ENCODE data around the gene BABAM1.

The BABAM1 gene

GRCh38 chr19:17266975-17267788, at the start of gene BABAM1:
TSS of gene BABAM1 (plus strand) at chr19:17267443. CDS start at chr19:17268807, 1,364 bp downstream.
- peak; percentile 80 for DNase-seq (ENCODE audit: low read depth)

DNA sequence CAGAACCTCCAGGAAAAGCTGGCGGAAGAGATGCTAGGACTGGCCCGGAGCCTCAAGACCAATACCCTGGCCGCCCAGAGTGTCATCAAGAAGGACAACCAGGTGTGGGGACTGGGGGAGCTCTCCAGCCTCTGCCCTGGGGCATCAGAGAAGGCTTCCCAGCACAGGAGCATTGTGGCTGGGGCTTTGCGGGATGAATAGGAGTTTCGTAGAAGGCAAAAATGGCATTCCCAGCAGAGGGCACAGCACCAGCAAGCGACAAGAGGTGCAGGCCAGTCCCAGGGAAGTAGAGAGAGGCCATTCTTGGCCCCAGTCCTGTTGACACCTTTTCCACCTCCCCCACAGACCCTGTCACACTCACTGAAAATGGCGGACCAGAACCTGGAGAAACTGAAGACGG, 48.0 kb upstream of the BABAM1 start:
- DNase-seq (ENCODE audit: low read depth) = no peak

DNA sequence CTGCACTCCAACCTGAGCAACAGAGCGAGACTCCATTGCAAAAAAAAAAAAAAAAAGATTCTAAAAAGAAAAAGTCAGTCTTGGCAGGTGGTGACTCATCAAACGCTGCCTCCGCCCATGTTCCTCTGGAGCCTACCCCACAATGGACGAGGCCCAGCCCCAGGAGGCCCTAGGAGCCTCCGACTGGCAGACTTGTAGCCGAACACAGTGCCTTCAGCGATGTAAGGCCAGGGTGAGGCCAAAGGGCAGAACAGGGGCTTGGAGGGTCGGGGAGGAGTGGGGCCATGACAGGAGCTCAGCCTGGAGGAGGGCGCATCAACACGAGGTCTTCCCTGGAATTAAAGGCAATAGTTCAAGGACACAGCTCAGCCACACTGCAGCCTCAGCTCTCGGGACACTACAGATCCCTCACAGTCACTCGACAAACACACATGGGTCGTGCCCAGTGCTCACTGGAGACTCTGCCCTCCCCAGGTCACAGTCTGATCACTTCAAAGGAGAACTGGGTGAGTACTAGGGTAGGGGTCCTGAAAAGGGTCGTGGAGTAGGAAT, 47.0 kb upstream of the BABAM1 start:
- DNase-seq (ENCODE audit: low read depth) = no peak

- DNase-seq (ENCODE audit: low read depth) = no peak
Observed at GRCh38 chr19:17225053-17225452, 42.2 kb upstream of the BABAM1 start.

DNA sequence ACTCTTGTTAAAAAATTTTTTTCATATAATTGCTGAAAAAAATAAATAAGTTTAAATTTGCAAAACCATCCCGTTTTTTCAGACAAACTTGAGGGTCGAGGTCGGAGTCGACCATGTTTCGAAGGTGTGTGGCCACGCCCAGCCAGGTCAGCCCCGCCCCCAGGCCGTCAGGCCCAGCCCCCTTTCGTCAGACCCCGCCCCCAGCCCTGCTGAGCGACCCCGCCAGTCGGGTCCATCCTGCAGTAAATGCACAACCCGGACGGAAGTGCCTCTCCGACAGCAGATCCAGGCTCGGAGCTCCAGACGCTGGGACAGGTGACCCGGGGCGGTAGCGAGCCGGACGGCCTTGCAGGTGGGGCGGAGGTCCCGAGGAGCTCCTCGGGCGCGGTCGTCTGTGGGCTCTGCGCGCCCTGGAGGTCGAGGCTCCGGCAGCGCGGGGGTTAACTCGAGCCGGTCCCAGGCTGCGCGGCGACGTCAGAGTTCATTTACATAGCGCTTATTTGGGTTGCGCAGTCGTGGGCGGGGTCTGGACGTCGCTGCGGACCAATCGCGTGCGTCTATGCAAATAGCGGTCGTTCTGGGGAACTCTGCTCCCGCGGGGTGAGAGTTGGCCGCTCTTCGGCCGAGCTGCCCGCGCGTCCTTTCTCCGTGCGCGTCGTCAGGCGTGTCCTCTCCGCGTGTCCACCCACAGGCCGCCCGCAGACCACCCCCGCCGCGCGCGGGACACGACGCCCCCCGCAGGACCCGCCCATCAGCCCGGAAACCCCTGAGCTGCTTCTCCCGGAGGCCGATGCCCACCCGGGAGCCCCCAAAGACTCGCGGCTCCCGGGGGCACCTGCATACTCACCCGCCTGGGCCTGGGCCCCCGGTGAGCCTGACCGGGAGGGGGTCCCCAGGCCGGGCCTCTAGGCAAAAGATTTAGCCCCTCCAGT, 41.0 kb upstream of the BABAM1 start, which contains the start of gene OCEL1:
Gene OCEL1 (plus strand): TSS at position 225 of the 932 bp plus-strand sequence. CDS start 22 bp downstream, at position 247.
- DNase-seq (ENCODE audit: low read depth) = peak; percentile 92

DNA sequence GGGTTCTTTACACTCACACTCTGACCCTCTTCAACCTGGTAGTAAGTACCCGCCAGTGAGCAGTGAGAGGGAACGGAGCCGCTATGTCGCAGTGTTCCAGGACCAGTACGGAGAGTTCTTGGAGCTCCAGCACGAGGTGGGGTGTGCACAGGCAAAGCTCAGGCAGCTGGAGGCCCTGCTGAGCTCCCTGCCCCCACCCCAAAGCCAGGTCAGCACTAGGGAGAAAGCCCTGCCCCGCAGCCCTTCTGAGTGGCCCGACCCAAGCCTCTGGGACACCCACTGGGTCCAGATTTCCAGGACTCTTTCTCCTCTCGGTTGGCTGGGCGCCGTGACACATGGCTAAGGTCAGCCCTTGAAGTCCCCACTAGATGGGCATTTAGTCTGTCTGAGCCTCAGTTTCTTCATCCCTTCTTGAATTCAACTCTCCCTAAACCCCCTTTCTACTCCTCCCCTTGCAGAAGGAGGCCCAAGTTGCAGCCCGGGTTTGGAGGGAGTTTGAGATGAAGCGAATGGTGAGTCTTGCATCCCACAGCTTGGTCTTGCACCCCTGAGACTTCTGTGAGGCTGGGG, 39.4 kb upstream of the BABAM1 start:
- no peak for DNase-seq (ENCODE audit: low read depth)

- DNase-seq (ENCODE audit: low read depth) = no peak
Observed at GRCh38 chr19:17229890-17230289, 37.4 kb upstream of the BABAM1 start.

- DNase-seq (ENCODE audit: low read depth) = no peak
Observed at GRCh38 chr19:17232258-17232657, 35.0 kb upstream of the BABAM1 start.

DNA sequence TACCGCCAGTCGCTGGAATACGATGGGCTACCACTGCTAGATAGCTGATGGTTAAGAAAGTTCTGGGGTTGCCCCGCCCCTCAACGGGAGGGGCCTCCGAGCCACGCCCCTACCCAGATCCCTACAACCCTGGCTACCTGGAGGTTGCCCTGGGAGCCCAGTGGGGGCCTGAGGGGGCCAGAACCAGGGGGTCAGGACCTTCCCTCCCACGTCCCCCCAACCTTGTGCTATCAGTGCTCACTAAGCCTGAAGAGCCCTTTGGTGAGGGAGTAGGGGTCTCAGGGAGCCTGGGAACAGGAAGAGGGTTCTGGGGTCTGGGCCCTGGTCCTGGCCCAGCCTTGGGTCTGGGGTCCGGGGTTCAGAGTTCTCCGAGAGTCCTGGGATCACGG, 32.3 kb upstream of the BABAM1 start:
- DNase-seq (ENCODE audit: low read depth) = peak; percentile 33

DNA sequence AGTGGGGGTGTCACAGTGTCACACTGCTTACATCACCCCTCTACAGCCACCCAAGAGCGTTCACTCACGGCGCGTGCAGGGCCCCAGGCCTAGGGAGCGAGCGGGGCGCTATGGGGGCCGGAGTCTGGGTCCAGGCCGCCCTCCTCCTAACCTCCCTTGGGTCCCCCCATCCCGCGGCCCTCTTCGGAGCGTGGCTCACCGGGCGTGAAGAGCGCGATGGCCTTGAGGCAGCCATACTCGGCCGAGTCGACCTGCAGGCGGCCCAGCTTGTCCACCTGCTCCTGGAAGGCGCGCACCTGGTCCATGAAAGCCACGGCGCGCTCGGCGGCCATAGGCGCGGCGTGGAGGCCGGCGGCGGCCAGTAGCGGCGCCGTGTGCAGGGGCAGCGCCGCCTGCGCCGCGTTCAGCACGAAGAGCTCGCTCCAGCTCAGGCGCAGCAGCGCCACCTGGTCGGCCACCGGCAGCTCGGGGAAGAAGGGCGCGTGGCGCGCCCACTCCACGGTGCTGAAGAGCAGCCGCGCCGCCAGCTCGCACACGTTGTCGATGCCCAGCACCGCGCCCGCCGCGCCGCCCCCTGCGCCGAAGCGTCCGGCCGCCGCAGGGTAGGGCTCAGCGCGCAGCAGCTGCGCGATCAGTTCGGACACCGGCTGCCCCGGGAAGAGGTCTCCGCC, 31.8 kb upstream of the BABAM1 start:
- DNase-seq (ENCODE audit: low read depth) = peak; percentile 65

- DNase-seq (ENCODE audit: low read depth) = no peak
Observed at GRCh38 chr19:17235971-17236777, 31.1 kb upstream of the BABAM1 start.

DNA sequence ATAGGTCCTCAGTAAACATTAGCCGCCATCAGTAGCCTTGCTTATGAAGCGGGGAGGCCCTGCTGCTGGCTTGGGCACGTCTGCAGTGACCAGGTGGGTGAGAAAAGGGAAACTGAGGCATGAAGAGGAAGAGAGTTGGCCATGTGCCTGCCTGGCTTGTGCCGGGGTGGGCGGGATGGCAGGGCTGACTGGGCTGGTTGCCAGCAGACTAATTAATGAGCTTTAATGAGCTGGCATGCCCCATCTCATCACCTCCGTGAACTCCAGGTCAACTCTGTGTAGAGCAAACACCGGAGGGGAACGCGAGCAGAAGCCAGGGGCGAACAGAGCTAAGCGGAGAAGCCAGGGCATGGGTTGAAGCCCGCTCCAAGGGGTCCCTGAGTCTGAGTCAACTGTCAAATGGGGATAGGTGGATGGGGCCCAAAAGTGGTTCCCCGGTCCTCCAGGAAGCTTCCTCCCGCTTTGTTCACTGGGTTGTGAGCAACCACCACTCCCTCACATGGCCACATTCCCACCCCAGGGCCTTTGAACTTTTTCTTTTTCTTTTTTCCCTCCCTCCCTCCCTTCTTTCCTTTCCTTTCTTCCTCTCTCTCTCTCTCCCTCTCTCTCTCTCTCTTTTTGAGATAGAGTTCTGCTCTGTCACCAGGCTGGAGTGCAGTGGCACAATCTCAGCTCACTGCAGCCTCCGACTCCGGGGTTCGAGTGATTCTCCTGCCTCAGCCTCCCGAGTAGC, 30.3 kb upstream of the BABAM1 start:
- no peak for DNase-seq (ENCODE audit: low read depth)

GRCh38 chr19:17237747-17238706, 29.2 kb upstream of the BABAM1 start:
- no peak for DNase-seq (ENCODE audit: low read depth)

GRCh38 chr19:17240062-17240752, 27.0 kb upstream of the BABAM1 start:
- no peak for DNase-seq (ENCODE audit: low read depth)

DNA sequence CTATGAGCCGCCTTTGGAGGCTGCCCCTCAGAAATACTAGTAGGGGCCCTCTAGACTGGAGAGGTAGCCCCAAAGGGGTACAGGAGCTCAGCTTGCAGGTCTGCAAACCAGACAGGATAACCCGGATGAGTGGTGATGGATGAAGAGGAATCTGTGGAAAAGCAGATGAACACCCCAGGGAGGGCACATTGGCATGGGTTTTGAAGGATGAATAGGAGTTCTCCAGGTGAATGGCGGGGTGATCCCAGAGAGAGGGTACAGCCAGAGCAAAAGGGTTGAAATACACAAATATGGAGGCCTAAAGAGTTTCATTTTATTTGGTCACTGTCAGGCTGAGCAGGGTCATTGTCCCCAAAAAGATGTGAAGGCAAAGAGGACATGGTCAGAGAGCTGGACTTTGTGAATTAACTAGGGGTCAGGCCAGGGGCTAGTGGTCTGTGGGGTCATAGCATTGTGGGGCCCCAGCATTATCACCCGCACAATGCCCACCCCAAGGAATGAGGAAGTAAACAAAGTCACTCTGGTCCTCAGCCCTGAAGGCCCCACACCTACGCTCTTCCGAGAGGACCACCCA, 26.3 kb upstream of the BABAM1 start:
- no peak for DNase-seq (ENCODE audit: low read depth)

DNA sequence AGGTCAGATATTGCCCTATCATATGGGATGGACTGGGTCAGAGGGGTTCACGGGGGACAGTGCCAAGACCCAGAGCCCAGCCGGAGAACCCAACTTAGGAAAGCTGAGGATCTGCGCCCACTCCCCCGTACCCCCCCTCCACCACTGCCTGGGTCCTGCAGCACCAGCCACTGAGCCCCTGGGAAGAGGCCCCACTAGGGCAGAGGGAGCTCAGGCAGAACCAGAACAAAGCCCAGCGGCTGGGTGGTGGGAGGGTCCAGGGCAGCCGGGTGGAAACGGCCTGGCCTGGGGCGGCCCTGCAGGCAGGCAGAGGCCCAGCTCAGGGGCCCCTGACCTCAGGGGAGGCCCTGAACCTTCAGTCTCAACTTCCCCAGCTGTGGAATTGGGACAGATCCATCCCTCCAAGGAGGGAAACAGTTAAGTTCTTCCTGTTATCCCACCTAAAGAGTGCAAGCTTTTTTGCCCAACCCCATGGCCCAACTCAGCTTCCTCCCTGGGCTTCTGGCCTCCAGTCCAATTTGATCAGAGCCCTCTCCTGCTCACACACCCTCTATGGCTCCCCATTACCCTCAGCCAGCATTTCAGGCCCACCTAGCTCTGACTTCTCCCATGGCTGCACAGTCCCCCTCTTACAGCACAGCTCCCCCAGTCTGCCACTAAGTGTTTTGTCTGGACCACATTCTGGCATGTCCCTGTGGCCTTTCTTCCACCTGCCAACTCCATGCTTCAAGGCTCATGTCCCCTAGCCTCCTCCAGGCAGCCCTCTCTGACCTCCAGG, 24.6 kb upstream of the BABAM1 start:
- no peak for DNase-seq (ENCODE audit: low read depth)

- DNase-seq (ENCODE audit: low read depth) = no peak
Observed at GRCh38 chr19:17243211-17243829, 23.9 kb upstream of the BABAM1 start.
